ENCODE measurements around the gene CACNA1G. TPM values are rescaled to one million over a fixed set of nuclear protein-coding genes. Genes with fewer than 3 reads are reported as not detected.

Gene CACNA1G
- total and polyA plus RNA-seq, 9 of the 15 experiments (the other 6 are each of a cell fraction or from before 2014, with no cell fraction given), result 0.01 TPM; not detected in 8

DNA sequence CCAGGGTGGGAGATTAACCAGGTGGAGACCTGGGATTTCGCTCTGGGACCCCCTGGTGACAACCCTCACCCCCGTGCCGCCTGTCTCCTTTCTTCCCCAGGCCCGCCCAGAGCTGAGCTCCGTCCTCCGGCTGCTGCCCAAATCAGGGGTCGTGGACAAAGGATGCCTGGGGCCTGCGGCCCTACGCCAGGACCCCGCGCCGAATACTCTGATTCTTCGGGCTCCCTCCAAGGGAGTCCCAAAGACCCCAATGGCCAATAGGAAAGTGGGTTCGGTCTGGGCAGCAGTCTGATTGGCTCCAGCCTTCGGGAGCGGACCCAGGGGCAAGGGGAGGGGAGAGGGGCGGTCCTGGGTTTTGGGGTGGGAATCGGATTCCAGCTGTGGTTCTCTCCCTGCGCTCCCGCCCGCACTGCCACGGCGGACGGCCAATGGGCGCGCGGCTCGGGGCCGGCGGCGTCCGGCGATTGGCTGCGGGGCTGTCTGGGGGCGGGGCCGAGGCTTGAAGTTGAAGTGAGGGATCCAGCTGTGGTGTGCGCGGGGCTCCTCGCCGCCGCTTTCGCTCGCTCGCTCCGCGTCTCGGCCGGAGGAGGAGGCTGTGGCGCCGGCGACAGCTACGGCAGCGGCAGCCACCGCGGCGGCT lies at the start of gene CACNA1G (continued):
- TF ChIP-seq, protein P1, sequence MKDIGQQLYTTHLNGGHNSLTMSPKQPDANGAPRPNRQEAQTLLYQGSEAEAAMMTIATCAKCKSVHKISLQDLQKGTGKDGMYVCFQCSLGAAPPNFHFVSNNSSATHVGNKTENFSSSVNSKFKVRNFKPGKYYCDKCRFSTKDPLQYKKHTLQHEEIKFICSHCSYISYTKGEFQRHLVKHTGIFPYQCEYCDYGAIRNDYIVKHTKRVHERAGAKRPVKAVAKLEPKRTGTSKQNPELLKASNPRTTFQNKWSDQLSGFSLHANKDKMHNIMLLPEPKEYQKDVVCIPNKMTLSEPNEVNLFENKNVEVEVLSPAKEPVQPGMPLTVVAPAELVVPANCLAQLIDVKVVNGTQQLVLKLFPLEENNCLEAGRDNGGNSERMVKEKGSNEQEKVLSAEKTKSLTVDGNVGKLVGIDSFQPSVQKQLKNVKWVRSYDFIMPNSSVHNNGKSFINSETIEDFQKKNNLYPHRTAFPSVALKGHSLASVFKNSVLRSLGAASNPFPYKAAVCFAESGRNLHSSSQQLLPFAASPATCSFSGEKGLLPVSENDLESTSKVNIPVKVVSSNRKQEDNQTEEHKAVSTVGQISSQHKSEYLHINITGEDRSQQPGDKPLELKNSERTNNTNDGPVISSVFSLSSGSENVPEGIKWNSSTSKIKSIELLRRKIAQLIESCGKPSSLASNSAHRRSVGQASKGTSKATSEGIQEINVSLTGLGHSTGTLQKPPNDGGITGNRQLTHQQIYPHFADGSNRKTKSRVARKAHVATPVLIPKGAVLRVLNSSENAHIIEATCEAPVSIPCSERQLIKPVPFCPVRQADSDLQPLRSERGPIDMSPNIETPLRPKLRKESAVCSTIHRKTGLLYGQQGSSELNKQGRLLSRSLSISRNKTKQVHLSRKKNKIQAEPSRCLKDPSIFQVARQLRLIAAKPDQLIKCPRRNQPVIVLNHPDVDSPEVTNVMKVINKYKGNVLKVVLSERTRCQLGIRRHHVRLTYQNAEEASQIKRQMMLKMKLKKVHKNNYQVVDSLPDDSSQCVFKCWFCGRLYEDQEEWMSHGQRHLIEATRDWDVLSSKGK (CRISPR knock-in tag; IDR thresholded peaks at IDR 0.05), result no peak
- TF ChIP-seq MECOM (CRISPR knock-in tag; IDR thresholded peaks at IDR 0.05), result no peak
- no peak for TF ChIP-seq ZNF551 (CRISPR knock-in tag; IDR thresholded peaks at IDR 0.05)
- no peak for TF ChIP-seq ZNF140 (CRISPR knock-in tag; IDR thresholded peaks at IDR 0.05)
- TF ChIP-seq CAMTA2 (CRISPR knock-in tag; conservative IDR thresholded peaks at IDR 0.05), result no peak
- no peak for TF ChIP-seq ZNF134 (CRISPR knock-in tag; conservative IDR thresholded peaks at IDR 0.05)
- 0 out of 2 replicates have a peak, but pooled peaks have one; percentile 10 for TF ChIP-seq RBFOX2 (IDR thresholded peaks at IDR 0.05; ENCODE audit: low read depth, low read length)
- no peak for TF ChIP-seq MTF1 (CRISPR knock-in tag; IDR thresholded peaks at IDR 0.05; ENCODE audit: borderline replicate concordance)
- peak; percentile 61 for TF ChIP-seq ASH1L (IDR thresholded peaks at IDR 0.05; ENCODE audit: borderline replicate concordance, low read depth, partially characterized antibody)
- TF ChIP-seq GATAD2B (IDR thresholded peaks at IDR 0.05; ENCODE audit: borderline replicate concordance), result no peak
- no peak for TF ChIP-seq JUND (IDR thresholded peaks at IDR 0.05; ENCODE audit: borderline replicate concordance, low read depth, low read length)
- TF ChIP-seq JUND (tag; IDR thresholded peaks at IDR 0.05; ENCODE audit: borderline replicate concordance, low read depth, low read length), result no peak
- peak; percentile 61; the same call in 1 of the 2 replicates for TF ChIP-seq SP1 (CRISPR knock-in tag; IDR thresholded peaks at IDR 0.05)
- TF ChIP-seq ZSCAN29 (IDR thresholded peaks at IDR 0.05), result no peak
- peak; percentile 36 for TF ChIP-seq L3MBTL2 (IDR thresholded peaks at IDR 0.05)
- TF ChIP-seq POLR2A (conservative IDR thresholded peaks at IDR 0.05), result no peak
- TF ChIP-seq, protein P2, sequence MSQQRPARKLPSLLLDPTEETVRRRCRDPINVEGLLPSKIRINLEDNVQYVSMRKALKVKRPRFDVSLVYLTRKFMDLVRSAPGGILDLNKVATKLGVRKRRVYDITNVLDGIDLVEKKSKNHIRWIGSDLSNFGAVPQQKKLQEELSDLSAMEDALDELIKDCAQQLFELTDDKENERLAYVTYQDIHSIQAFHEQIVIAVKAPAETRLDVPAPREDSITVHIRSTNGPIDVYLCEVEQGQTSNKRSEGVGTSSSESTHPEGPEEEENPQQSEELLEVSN (IDR thresholded peaks at IDR 0.05; ENCODE audit: borderline replicate concordance in 1 of 2, extremely low read depth in 1 of 2, insufficient read depth in 1 of 2, insufficient read length in 1 of 2, low read depth in 1 of 2, low read length in 1 of 2, poor library complexity in 1 of 2, severe bottlenecking in 1 of 2), result peak in 1 of 2 experiments; percentile 46
- TF ChIP-seq NRF1 (conservative IDR thresholded peaks at IDR 0.05 in 1 of 2, IDR thresholded peaks at IDR 0.05 in 1 of 2), result peak; percentile 73 to 76
- TF ChIP-seq TCFL5 (CRISPR knock-in tag; conservative IDR thresholded peaks at IDR 0.05), result no peak
